HEK293 (cell line): Measurements from ENCODE around the gene OTX1.

ENCODE experiments used
- EGR2 ChIP-seq: fragments of 450-650 bp; formaldehyde crosslinking; IDR thresholded peaks from 2 replicates; pipeline ENCODE4 v1.5.1; 2016; ENCODE audit warnings: low read depth, missing biosample characterization, missing genetic modification characterization
- FEZF1 ChIP-seq: fragments of 450-650 bp; formaldehyde crosslinking; IDR thresholded peaks from 2 replicates; pipeline ENCODE4 v1.5.1; 2016; ENCODE audit warnings: missing biosample characterization, missing genetic modification characterization
- IKZF3 ChIP-seq: fragments of 450-650 bp; IDR thresholded peaks from 2 replicates; pipeline ENCODE4 v1.5.0; 2018; ENCODE audit warnings: missing biosample characterization, mild to moderate bottlenecking, missing genetic modification characterization, moderate library complexity
- KLF10 ChIP-seq: fragments of 450-650 bp; IDR thresholded peaks from 2 replicates; pipeline ENCODE4 v1.5.1; 2018; ENCODE audit warnings: missing biosample characterization, mild to moderate bottlenecking, missing genetic modification characterization
- KLF17 ChIP-seq: fragments of 450-650 bp; formaldehyde crosslinking; IDR thresholded peaks from 2 replicates; pipeline ENCODE4 v1.5.1; 2016; ENCODE audit warnings: missing biosample characterization, missing genetic modification characterization
- MEIS1 ChIP-seq: sonication (generic); formaldehyde crosslinking; IDR thresholded peaks from 2 replicates; pipeline ENCODE4 v1.8.1; 2022; ENCODE audit warnings: missing genetic modification reagents, mild to moderate bottlenecking, borderline replicate concordance
- MYNN ChIP-seq: fragments of 450-650 bp; formaldehyde crosslinking; IDR thresholded peaks from 2 replicates; pipeline ENCODE4 v1.5.1; 2016; ENCODE audit warnings: missing biosample characterization, missing genetic modification characterization, borderline replicate concordance
- PATZ1 ChIP-seq: fragments of 450-650 bp; formaldehyde crosslinking; IDR thresholded peaks from 2 replicates; pipeline ENCODE4 v1.5.1; 2016; ENCODE audit warnings: missing biosample characterization, missing genetic modification characterization
- SCRT1 ChIP-seq: fragments of 450-650 bp; formaldehyde crosslinking; IDR thresholded peaks from 2 replicates; pipeline ENCODE4 v1.5.1; 2016; ENCODE audit warnings: missing biosample characterization, missing genetic modification characterization, borderline replicate concordance
- SP2 ChIP-seq: fragments of 450-650 bp; formaldehyde crosslinking; IDR thresholded peaks from 2 replicates; pipeline ENCODE4 v1.5.1; 2016; ENCODE audit warnings: missing biosample characterization, missing genetic modification characterization
- SP3 ChIP-seq: fragments of 450-650 bp; formaldehyde crosslinking; IDR thresholded peaks from 2 replicates; pipeline ENCODE4 v1.5.1; 2016; ENCODE audit warnings: missing biosample characterization, missing genetic modification characterization
- SP7 ChIP-seq: fragments of 450-650 bp; formaldehyde crosslinking; IDR thresholded peaks from 2 replicates; pipeline ENCODE4 v1.5.1; 2016; ENCODE audit warnings: missing biosample characterization, missing genetic modification characterization
- TSHZ1 ChIP-seq: fragments of 450-650 bp; formaldehyde crosslinking; IDR thresholded peaks from 2 replicates; pipeline ENCODE4 v1.5.1; 2016; ENCODE audit warnings: missing biosample characterization, missing genetic modification characterization, borderline replicate concordance
- ZBTB20 ChIP-seq: fragments of 450-650 bp; formaldehyde crosslinking; IDR thresholded peaks from 2 replicates; pipeline ENCODE4 v1.5.1; 2016; ENCODE audit warnings: missing biosample characterization, missing genetic modification characterization
- ZBTB26 ChIP-seq: fragments of 450-650 bp; formaldehyde crosslinking; optimal IDR thresholded peaks from 2 replicates; pipeline ENCODE3; 2016; ENCODE audit warnings: missing biosample characterization, mild to moderate bottlenecking, missing genetic modification characterization
- ZBTB48 ChIP-seq: fragments of 450-650 bp; formaldehyde crosslinking; IDR thresholded peaks from 2 replicates; pipeline ENCODE4 v1.5.1; 2016; ENCODE audit warnings: missing biosample characterization, missing genetic modification characterization
- ZBTB8A ChIP-seq: fragments of 450-650 bp; formaldehyde crosslinking; IDR thresholded peaks from 2 replicates; pipeline ENCODE4 v1.5.1; 2016; ENCODE audit warnings: missing biosample characterization, missing genetic modification characterization
- ZNF10 ChIP-seq: fragments of 450-650 bp; formaldehyde crosslinking; IDR thresholded peaks from 2 replicates; pipeline ENCODE4 v1.5.1; 2017; ENCODE audit warnings: missing biosample characterization, missing genetic modification characterization
- ZNF148 ChIP-seq: fragments of 450-650 bp; formaldehyde crosslinking; IDR thresholded peaks from 2 replicates; pipeline ENCODE4 v1.5.0; 2017; ENCODE audit warnings: missing biosample characterization, missing genetic modification characterization, borderline replicate concordance
- ZNF221 ChIP-seq: fragments of 450-650 bp; formaldehyde crosslinking; IDR thresholded peaks from 2 replicates; pipeline ENCODE4 v1.5.1; 2017; ENCODE audit warnings: missing biosample characterization, missing genetic modification characterization, borderline replicate concordance
- ZNF324 ChIP-seq: fragments of 450-650 bp; formaldehyde crosslinking; IDR thresholded peaks from 2 replicates; pipeline ENCODE4 v1.5.1; 2016; ENCODE audit warnings: missing biosample characterization, missing genetic modification characterization
- ZNF416 ChIP-seq: fragments of 450-650 bp; formaldehyde crosslinking; IDR thresholded peaks from 2 replicates; pipeline ENCODE4 v1.5.1; 2016; ENCODE audit warnings: missing biosample characterization, missing genetic modification characterization
- ZNF629 ChIP-seq: fragments of 450-650 bp; formaldehyde crosslinking; IDR thresholded peaks from 2 replicates; pipeline ENCODE4 v1.5.1; 2017; ENCODE audit warnings: missing biosample characterization, missing genetic modification characterization
- ZNF660 ChIP-seq: fragments of 450-650 bp; IDR thresholded peaks from 2 replicates; pipeline ENCODE4 v1.5.1; 2018; ENCODE audit warnings: missing biosample characterization, mild to moderate bottlenecking, missing genetic modification characterization
- ZNF791 ChIP-seq: fragments of 450-650 bp; formaldehyde crosslinking; IDR thresholded peaks from 2 replicates; pipeline ENCODE4 v1.5.1; 2016; ENCODE audit warnings: missing biosample characterization, missing genetic modification characterization
- ZNF843 ChIP-seq: fragments of 450-650 bp; formaldehyde crosslinking; IDR thresholded peaks from 2 replicates; pipeline ENCODE4 v1.5.1; 2016; ENCODE audit warnings: missing biosample characterization, missing genetic modification characterization
- ZSCAN5A ChIP-seq: fragments of 450-650 bp; formaldehyde crosslinking; IDR thresholded peaks from 2 replicates; pipeline ENCODE4 v1.5.1; 2016; ENCODE audit warnings: missing biosample characterization, missing genetic modification characterization
- ZXDB ChIP-seq: fragments of 450-650 bp; formaldehyde crosslinking; IDR thresholded peaks from 2 replicates; pipeline ENCODE4 v1.5.1; 2016; ENCODE audit warnings: missing biosample characterization, missing genetic modification characterization

OTX1 gene

GRCh38 chr2:63050334-63051041 lies at the start of gene OTX1 (continued):
- TF ChIP-seq ZBTB26 (tag by site-specific recombination) (peak; percentile 74), SP7 (tag by site-specific recombination) (peak; percentile 54; the same call in 1 of the 2 replicates), SP3 (tag by site-specific recombination) (peak; percentile 72), ZBTB20 (tag by site-specific recombination) (peak; percentile 81; the same call in 1 of the 2 replicates), TSHZ1 (tag by site-specific recombination) (peak; percentile 62; the same call in 1 of the 2 replicates), SCRT1 (tag by site-specific recombination) (no peak), ZBTB8A (tag by site-specific recombination) (peak; percentile 84), ZNF791 (tag by site-specific recombination) (no peak), EGR2 (tag by site-specific recombination) (0 out of 2 replicates have a peak, but pooled peaks have one; percentile 28), ZSCAN5A (no peak), PATZ1 (tag by site-specific recombination) (peak; percentile 74), SP2 (tag by site-specific recombination) (peak; percentile 77), ZNF148 (tag by site-specific recombination) (no peak), ZNF324 (tag by site-specific recombination) (no peak), MYNN (tag by site-specific recombination) (no peak), ZNF10 (tag by site-specific recombination) (peak; percentile 54; the same call in 1 of the 2 replicates), ZNF629 (tag by site-specific recombination) (peak; percentile 58), ZBTB48 (tag by site-specific recombination) (no peak), ZXDB (peak; percentile 29; the same call in 1 of the 2 replicates), ZNF221 (tag by site-specific recombination) (no peak), IKZF3 (tag by site-specific recombination) (no peak), ZNF660 (tag by site-specific recombination) (peak; percentile 29; the same call in 1 of the 2 replicates), MEIS1 (CRISPR knock-in tag) (peak; percentile 68; the same call in 1 of the 2 replicates), ZNF843 (tag by site-specific recombination) (peak; percentile 37; the same call in 1 of the 2 replicates), KLF10 (tag by site-specific recombination) (0 out of 2 replicates have a peak, but pooled peaks have one; percentile 6), KLF17 (tag by site-specific recombination) (peak; percentile 27; the same call in 1 of the 2 replicates), FEZF1 (peak; percentile 39; the same call in 1 of the 2 replicates), ZNF416 (tag by site-specific recombination) (no peak)
